GM18868 (cell line): Measurements from ENCODE around the gene ARFGAP1.
"Not testable (repeated sequence)": the region's sequence is repeated elsewhere in the genome, so short reads cannot be mapped to it uniquely, and the experiment has no call there.

Experiments used
- ATAC-seq: cut with Tn5 transposase; IDR thresholded peaks from one replicate; pipeline ENCODE4 v1.9.1; 2021; ENCODE audit warnings: mild to moderate bottlenecking, moderate library complexity; ENCODE audit not compliant: unreplicated experiment

Gene ARFGAP1

DNA sequence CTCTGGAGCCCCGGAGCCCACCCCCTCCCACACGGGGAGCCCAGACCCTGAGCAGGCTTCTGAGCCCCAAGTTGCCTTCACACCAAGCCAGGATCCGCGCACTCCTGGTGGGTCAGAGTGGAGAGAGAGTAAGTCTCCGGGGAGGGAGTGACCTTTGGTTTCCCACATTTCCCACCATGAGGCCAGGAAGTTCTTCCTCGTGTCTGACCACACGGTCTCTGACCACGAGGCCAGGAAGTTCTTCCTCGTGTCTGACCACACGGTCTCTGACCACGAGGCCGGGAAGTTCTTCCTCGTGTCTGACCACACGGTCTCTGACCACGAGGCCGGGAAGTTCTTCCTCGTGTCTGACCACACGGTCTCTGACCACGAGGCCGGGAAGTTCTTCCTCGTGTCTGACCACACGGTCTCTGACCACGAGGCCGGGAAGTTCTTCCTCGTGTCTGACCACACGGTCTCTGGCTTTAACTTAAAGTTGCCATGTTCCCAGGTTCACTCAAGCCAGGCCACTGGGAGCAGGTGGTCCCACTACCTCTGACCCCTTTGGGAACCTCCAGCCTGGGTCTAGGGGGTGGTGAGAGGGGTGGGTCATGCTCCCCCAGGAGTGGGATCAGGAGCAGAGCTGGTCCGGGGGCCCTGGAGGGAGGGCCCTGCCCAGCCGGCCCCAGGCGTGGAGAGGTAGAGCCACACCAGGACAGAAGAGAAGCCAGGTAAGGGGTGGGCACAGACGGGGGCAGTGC lies 33.5 kb downstream of the ARFGAP1 start:
- ATAC-seq = not testable (repeated sequence)

DNA sequence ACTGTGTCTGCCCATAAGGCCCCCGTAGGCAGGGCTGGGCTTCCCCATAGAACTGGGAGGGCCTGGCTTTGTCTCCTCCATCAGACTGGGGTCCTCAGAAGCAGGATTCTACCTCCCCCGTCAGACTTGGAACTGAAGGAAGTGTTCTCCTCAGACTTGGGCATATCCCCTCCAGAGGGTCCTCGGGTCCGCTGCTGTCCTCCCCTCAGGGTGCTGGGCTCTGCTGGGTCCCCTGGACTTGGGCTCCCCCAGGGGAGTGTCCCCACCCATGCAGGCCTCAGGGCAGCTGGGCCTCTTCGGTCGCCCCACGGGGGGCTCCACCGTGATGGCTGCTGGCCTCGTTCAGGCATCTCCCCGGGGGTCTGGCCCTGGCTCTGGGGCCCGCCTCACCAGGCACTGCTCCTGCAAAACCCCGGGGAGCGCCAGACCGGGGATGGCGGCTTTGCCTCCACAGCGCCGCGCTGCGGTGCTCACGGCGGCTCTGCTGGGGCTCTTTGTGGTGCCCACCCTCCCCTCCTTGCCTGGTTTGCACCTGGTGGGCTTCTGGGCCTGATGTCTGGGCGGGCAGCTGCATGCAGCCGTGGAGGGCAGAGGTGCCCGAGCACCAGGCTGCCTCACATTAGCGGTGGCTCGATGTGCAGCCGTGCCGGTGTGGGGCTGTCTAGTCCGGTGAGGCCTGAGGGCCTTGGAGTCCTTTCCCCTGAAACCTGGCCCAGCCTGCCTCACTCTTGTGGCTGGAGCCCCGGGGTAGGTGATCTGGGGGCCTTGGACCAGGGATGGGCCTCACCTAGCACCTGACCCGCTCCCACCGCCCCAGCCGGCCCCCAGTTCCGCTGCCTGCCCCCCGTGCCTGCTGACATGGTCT lies 34.3 kb downstream of the ARFGAP1 start:
- ATAC-seq = no peak

DNA sequence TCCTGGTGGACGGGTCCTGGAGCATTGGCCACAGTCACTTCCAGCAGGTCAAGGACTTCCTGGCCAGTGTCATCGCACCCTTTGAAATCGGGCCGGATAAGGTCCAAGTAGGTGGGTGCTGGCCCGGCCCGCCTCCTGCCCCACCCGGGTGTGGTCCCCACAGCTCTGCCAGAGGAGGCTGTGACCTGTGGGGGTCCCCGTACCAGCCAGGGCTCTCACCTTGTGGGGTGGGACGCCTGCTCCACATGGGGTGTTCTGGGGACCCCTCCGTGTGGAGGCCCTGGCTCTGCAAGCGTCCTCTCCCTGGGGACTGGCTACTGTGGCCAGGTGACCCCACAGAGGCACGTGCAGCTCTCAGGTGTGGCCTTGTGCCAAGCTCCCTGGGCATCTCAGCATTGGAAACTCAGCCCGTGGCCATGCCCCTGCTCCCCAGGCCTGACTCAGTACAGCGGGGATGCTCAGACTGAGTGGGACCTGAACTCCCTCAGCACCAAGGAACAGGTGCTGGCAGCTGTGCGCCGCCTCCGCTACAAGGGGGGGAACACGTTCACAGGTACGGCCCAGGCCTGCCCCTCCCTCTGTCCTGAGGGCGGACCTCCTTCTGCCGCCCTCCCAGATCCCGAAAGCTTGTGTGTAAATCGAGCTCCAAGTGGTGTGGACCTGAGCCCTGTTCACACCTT lies 35.1 kb downstream of the ARFGAP1 start:
- ATAC-seq = no peak

DNA sequence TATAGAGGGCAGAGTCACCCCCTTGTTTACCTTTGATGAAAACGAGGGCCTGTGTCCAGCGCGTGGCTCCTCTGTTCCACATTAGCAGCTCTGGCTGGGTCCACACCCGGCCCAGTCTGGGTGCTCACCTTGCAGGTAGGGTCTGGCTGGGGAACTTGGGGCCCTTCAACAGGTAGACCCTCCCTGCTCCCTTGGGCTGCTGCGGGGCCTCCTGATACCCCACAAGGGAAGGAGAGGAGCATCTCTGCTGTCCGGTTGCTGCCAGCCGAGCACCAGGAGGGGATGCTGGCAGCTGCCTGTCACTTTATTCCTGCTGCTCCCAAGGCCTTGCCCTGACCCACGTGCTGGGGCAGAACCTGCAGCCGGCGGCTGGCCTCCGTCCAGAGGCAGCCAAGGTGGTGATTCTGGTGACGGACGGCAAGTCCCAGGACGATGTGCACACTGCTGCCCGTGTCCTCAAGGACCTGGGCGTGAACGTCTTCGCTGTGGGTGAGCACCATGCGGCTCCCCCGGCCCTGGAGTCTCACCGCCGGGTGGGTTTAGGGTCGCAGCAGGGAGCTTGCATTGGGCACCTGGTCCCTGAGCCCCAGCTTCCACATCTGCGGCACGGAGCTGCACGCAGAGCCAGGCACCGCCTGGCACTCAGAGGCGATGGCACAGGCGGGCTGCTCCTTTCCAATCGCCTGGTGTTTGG lies 35.8 kb downstream of the ARFGAP1 start:
- ATAC-seq = no peak

DNA sequence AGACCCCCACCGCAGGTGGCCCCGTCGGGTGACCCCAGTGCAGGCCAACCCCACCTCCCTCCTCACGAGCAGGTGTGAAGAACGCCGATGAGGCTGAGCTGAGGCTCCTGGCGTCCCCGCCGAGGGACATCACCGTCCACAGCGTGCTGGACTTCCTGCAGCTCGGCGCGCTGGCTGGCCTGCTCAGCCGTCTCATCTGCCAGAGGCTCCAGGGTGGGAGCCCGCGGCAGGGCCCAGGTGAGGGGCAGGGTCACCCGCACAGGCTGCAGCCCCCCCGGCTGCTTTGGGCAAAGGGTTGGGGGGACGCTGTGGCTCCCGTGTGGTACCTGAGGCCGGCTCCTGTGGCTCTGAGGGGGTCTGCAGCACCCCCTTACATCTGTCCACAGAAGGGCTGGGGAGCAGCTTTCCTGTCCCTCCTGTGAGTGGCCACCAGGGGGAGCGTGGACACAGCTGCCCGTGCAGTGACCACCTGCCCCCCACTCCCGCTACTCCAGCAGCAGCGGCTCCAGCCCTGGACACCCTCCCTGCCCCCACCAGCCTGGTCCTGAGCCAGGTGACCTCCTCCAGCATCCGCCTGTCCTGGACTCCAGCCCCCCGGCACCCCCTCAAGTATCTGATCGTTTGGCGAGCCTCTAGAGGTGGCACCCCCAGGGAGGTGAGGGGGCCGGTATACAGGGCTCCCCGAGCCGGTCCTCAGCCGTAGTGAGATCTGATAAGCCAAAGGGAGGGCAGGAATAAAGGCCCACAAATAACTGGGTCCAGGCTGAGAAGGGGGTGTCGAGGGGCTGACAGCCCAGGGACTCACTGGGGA lies 36.9 kb downstream of the ARFGAP1 start:
- no peak for ATAC-seq

DNA sequence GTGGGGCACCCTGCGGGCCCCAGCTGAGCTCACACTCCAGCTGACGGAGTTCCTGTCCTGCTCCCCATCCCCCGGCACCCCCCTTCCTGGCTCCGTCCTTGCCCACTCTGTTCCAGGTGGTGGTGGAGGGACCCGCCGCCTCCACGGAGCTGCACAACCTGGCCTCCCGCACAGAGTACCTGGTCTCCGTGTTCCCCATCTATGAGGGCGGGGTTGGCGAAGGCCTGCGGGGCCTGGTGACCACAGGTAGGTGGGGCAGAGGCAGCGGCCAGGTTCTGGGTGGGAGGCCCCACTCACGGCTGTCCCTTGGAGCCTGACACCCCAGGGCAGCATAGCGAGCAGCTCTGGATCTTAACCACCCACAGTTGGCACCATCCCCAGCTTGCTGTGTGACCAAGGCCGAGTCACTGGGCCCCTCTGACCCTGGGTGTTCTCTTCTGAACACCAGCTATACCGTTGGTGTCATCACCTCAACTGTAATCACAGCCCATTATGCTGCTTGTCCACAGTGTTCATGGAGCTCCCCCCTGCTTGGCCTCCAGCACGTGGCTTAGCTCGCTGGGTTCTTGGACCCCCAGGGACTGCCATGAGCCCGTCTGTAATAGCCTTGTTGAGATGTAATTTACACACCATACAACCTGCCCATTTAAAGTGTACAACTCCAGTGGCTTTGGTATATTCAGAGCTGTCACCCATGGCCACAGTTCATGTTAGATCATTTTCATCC lies 37.8 kb downstream of the ARFGAP1 start:
- ATAC-seq = no peak

DNA sequence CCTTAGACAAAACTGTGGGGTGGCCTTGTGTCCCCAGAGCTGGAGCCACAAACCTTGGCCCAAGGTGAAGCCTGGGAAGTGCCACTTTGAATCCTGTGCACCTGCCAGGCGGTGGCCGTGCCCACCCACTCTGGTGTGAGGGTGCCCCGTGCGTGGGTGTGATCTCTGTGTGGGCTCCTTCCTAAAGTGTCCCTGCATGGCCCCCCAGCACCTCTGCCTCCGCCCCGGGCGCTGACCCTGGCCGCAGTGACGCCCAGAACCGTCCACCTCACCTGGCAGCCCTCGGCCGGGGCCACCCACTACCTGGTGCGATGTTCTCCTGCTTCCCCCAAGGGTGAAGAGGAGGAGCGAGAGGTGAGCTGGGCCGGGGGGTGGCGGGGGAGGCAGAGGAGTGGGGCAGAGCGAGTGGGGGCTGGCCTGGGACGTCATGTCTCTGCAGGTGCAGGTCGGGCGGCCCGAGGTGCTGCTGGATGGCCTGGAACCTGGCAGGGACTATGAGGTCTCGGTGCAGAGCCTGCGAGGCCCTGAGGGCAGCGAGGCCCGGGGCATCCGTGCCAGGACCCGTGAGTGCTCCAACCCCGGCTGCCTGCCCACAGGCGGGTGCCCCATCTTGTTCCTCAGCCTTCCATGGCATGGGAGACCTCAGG lies 38.7 kb downstream of the ARFGAP1 start:
- no peak for ATAC-seq

DNA sequence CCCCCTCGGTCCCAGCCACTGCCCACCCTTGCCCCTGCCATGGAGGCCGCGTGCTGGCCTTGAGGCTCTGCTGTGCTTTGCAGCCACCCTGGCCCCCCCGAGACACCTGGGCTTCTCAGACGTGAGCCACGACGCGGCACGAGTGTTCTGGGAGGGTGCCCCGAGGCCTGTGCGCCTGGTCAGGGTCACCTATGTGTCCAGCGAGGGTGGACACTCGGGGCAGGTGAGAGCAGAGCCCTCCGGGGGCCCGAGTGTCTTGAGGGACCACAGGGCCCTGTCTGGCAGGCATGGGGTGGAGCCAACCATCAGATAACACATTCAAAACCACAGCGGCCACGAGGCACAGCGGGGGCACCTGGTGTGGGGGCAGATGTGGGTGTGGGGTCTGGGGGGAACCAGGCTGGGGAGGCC lies 39.2 kb downstream of the ARFGAP1 start:
- ATAC-seq = no peak

DNA sequence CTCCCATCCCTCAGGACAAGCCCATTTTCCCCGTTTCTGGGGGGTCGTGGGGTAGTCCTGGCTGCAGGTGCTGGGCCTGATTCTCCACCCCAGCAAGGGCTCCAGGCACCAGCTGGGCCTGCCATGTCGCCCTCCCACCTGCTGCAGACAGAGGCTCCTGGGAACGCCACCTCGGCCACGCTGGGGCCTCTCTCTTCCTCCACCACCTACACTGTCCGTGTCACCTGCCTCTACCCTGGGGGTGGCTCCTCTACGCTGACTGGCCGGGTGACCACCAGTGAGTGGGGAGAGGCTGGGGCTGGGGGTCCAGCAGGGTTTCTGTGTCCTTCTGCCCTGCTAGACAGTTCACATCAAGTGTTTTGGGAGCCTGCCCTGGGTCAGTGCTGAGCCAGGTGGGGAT lies 39.7 kb downstream of the ARFGAP1 start:
- ATAC-seq = no peak

DNA sequence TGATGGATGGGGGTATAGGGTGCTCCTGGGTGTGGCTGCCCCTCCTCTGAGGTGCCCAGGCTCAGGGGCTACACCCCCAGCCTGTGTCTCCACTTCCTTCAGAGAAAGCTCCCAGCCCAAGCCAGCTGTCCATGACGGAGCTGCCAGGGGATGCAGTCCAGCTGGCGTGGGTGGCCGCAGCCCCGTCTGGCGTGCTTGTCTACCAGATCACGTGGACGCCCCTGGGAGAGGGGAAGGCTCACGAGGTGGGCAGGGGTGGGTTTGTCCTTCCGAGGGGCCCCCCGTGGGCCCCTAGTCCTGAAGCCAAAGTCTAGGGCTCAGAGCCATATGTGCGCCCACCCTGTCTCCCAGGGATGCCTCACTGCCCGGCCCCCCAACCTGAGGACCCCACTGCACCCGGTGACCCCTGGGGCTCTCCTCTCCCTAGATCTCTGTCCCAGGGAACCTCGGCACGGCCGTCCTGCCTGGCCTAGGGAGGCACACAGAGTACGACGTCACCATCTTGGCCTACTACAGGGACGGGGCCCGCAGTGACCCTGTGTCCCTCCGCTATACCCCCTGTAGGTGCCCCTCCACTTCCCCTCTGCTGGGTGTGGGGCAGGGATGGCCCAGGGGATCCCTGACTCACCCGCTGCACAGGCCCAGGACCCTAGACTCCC lies 40.2 kb downstream of the ARFGAP1 start:
- no peak for ATAC-seq

DNA sequence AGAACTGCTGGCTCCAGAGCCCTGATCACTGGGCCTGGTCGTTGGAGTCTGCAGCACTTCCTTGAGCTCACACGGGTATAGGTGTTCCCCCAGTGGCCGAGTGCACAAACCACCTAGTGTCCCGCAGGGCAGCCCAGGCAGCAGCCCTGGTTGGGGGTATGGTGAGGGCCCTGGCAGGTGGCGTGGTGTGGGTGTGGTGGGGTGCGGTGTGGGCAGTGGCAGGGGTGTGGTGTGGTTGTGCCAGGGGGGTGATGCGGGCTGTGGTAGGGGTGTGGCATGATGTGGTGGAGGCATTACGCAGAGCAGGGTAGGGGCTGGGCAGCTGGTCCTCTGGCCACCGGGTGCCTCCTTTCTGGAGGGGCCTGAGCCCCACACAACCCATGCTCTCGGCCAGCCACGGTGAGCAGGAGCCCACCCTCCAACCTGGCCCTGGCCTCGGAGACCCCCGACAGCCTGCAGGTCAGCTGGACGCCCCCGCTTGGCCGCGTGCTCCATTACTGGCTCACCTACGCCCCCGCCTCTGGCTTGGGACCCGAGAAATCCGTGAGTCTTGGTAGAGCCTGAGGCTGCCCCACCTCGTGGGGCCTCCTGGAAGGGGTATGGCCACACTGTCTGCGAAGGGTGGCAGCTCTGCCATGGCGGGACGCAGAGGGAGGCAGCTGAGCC lies 40.9 kb downstream of the ARFGAP1 start:
- no peak for ATAC-seq

DNA sequence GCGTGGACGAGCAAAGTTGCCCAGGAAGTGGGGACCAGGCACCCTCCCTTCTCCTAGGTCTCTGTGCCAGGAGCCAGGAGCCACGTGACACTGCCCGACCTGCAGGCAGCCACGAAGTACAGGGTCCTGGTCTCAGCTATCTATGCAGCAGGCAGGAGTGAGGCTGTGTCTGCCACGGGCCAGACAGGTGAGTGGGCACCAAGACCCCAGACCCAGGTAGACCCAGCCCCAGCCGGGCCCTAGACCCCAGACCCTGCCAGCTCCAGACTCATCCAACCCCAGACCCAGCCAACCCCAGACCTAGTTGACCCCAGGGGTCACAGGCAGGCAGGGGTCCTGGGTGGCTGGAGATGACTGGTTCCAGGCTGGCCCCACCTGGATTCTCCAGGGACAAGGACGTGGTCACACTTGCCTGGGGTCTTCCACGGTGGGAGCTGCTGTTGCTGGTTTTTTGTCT lies 41.4 kb downstream of the ARFGAP1 start:
- ATAC-seq = no peak

DNA sequence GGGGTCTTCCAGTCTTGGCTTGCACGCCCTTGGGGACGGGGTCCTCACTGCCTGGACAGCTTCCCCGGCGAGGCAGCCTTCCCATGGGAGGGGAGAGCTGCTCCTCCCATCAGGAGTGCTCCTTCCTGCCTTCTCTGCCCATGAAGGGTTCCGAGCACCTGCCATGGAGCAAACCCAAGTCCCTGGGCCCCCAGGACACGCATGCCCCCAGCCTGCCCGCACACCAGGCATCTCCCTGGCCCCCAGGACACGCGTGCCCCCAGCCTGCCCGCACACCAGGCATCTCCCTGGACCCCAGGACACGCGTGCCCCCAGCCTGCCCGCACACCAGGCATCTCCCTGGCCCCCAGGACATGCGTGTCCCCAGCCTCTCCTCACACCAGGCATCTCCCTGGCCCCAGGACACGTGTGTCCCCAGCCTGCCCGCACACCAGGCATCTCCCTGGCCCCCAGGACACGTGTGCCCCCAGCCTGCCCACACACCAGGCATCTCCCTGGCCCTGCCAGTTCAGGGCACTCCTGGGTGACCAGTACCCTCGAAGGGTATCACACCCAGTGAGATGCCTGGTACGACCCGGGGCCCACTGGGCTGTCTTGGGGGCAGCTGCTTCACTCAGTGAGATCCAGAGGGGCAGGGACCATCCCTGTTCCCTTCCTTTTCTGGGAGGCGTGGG lies 42.1 kb downstream of the ARFGAP1 start:
- no peak for ATAC-seq

DNA sequence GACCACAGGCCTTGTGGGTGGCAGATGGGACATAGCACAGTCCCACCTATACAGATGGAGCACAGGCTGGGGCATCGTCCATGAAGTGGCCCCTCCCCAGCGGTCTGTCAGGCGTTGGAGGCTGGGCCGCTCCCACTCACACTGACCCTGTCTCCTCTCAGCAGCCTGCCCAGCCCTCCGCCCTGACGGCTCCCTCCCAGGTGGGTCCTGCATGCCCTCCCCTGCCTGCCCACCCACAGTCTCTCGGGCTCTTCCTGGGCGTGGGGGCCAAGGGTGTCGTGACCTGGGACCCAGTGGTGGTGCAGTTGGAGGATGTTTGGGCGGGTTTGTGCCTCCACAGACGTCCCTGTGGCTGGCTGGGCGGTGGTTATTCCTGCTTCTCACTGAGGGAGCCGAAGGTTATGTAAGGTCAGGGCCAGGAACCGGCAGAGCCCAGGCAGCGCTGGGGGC lies 42.7 kb downstream of the ARFGAP1 start:
- no peak for ATAC-seq

DNA sequence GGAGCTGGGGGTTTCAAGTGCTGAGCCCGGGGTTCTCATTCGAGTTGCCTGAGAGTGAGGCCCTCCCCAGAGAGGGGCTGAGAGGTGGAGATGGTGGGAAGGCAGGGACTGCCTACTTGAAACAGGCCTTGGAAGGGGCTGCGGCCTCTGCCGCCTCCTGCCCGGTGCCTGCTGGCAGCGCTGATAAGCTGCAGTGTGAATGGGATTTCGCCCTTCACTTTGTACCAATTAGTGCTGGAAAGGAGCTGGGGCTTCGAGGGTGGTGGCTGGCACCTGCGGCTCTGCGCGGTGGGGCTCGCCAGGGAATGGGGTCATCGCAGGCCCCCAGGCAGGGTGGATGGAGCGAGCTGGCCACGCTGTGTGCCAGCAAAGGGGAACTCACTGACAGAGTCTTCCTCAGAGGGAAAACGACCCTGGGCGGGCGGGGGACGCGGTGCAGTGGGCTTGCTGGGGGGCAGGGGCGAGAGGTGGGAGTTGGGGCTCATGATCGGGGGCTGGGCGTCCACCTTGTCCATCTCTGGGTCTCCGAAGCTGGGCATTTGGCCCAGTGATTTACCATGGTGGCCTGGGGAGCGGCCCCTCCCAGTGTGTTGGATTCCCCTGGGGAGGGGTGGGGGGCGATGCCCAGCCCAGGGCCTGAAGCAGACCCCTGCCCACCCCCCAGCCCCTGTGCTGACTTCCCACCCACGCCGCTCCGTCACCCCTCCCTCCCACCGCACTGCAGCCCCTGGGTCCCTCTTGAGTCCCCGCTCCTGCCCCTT lies 43.3 kb downstream of the ARFGAP1 start:
- no peak for ATAC-seq

DNA sequence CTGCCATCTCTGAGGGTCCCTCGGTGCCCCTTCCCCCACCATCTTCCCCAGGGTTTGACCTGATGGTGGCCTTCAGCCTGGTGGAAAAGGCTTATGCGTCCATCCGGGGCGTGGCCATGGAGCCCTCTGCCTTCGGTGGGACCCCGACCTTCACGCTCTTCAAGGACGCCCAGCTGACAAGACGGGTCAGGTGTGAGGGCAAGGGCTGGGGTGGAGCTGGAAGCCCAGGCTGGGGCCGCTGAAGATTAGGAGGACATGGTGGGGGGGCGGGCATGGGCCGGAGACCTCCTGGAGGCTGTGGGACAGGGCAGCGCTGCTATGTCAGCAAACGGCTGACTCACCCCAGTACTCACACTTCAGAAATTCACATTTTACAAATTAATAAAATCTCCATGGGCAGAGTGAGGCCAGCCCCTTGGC lies 43.9 kb downstream of the ARFGAP1 start:
- no peak for ATAC-seq

DNA sequence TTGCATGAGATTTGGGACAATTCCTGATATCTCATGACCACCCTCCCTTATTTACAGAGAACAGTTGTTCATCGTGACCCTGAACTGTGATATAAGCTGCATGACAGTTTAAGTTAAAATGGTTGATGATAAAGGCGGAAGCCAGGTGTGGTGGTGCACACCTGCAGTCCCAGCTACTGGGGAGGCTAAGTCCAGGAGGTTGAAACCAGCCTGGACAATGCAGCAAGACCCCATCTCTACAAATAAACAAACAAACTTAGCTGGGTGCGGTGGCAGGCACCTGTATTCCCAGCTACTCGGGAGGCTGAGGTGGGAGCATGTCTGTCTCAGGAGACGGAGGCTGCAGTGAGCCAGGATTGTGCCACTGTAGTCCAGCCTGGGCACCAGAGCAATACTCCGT lies 44.4 kb downstream of the ARFGAP1 start:
- ATAC-seq = no peak
